T-cell (primary cell): ENCODE data around the gene FBXO41. TPM values are rescaled to one million over a fixed set of nuclear protein-coding genes. Genes with fewer than 3 reads are reported as not detected.

Experiments
- ATAC-seq, 4 experiments: fragments of 200-7000 bp in 3 of 4; fragments of 150-1000 bp in 1 of 4; cut with Tn5 transposase; replicated peaks in 1 of 4; 1 replicate in 3 of 4; 2 replicates in 1 of 4; pipeline ENCODE4 v1.10.0; 2021; ENCODE audit warnings: moderate library complexity in 3 of 4, mild to moderate bottlenecking in 2 of 4, moderate number of reproducible peaks in 1 of 4
- CTCF ChIA-PET, 2 donors: fragments of 300-600 bp; sonication (Branson Sonifier 250); formaldehyde crosslinking; loops; one replicate each; lab custom pipeline; 2022; ENCODE audit warnings: antibody characterized with exemption in 2 of 2; lab: Charles Lee
- POLR2A ChIA-PET, 2 donors: fragments of 300-600 bp; sonication (Branson Sonifier 250); formaldehyde crosslinking; loops; one replicate each; lab custom pipeline; 2022; ENCODE audit warnings: antibody characterized with exemption in 2 of 2; lab: Charles Lee
- DNase-seq, 35 experiments: peaks; one replicate each; pipeline versions ENCODE4 v3.0.0 to v3.0.0-alpha.2; 2013 to 2023
- H3K27ac ChIP-seq: one replicate; pipeline ENCODE4 v1.5.1; 2013; ENCODE audit warnings: low read length
- H3K27me3 ChIP-seq, 2 experiments: replicated peaks in 1 of 2; 1 replicate in 1 of 2; 2 replicates in 1 of 2; pipeline versions ENCODE4 v1.6.1 to v1.7.0; 2013; ENCODE audit warnings: low read length in 1 of 2, mixed read lengths in 1 of 2; ENCODE audit not compliant: control insufficient read depth in 2 of 2, insufficient read depth in 2 of 2; ENCODE audit errors: extremely low read depth in 1 of 2
- H3K36me3 ChIP-seq, 2 donors: 1 replicate in 1 of 2; 2 replicates in 1 of 2; pipeline versions ENCODE4 v1.6.1 to v1.7.0; 2013; ENCODE audit warnings: low read length in 1 of 2; ENCODE audit not compliant: control insufficient read depth in 2 of 2, insufficient read depth in 1 of 2; ENCODE audit errors: extremely low read depth in 1 of 2
- H3K4me1 ChIP-seq, 2 experiments: 1 replicate in 1 of 2; 2 replicates in 1 of 2; pipeline versions ENCODE4 v1.6.1 to v1.7.0; 2013; ENCODE audit warnings: low read length in 2 of 2, mixed read lengths in 1 of 2; ENCODE audit not compliant: insufficient read depth in 2 of 2, control insufficient read depth in 1 of 2; ENCODE audit errors: extremely low read depth in 1 of 2
- H3K4me3 ChIP-seq, 2 donors: 1 replicate in 1 of 2; 2 replicates in 1 of 2; pipeline versions ENCODE4 v1.5.1 to v1.7.0; 2013; ENCODE audit warnings: mild to moderate bottlenecking in 2 of 2, low read length in 1 of 2, moderate library complexity in 1 of 2; ENCODE audit not compliant: control insufficient read depth in 1 of 2; ENCODE audit errors: extremely low read depth in 1 of 2
- H3K9me3 ChIP-seq: 2 replicates; pipeline ENCODE4 v1.7.0; 2013
- H3K27ac Mint-ChIP-seq, 2 donors: one replicate each; pipeline ENCODE4 v1.8.0; 2020 to 2021; ENCODE audit warnings: mild to moderate bottlenecking in 2 of 2, mixed read lengths in 2 of 2
- H3K27me3 Mint-ChIP-seq, 2 donors: one replicate each; pipeline ENCODE4 v1.8.0; 2021 to 2022; ENCODE audit warnings: mixed read lengths in 2 of 2
- H3K36me3 Mint-ChIP-seq: one replicate; pipeline ENCODE4 v1.8.0; 2021; ENCODE audit warnings: mixed read lengths
- H3K4me1 Mint-ChIP-seq, 3 donors: one replicate each; pipeline ENCODE4 v1.8.0; 2020 to 2022; ENCODE audit warnings: mixed read lengths in 3 of 3, mild to moderate bottlenecking in 1 of 3
- H3K4me3 Mint-ChIP-seq, 3 donors: one replicate each; pipeline ENCODE4 v1.8.0; 2020 to 2022; ENCODE audit warnings: mild to moderate bottlenecking in 3 of 3, mixed read lengths in 3 of 3, moderate library complexity in 3 of 3
- H3K9me3 Mint-ChIP-seq, 3 donors: one replicate each; pipeline ENCODE4 v1.8.0; 2020 to 2022; ENCODE audit warnings: mixed read lengths in 3 of 3
- WGBS: methylation state at CpG from one replicate; pipeline ENCODE4 v1.1.5; 2013; ENCODE audit warnings: missing lambda C conversion rate; ENCODE audit not compliant: insufficient coverage; 5-methylcytosine and 5-hydroxymethylcytosine counted together
- total RNA-seq, 35 experiments: library from RNA in 6 of 35; stranded (reverse) in 6 of 35; fragments of 120-200 nt in 1 of 35; gene quantifications; one replicate each; pipeline versions ENCODE4 v1.2.1 to v1.2.4 and lab custom pipeline; 2013 to 2026

Gene FBXO41
- total RNA-seq, 5 donors from 2014 or later (not counting 1 experiment from before 2014, with no cell fraction given), result 17.6 to 23.7 (median 19.6) TPM

- Mint-ChIP-seq H3K36me3 (no peaks in the 10 kb centered on the region), H3K9me3 (no peaks in the 10 kb centered on the region), H3K4me1 (peaks cover 10 to 20% (median 19%) of the 10 kb centered on the region in 3 donors), H3K4me3 (peak overlapping the region; percentile 54 to 77 (median 76)), H3K27ac (no peak overlapping the region), H3K27me3 (peaks cover 32 to 54% of the 10 kb centered on the region in 2 donors)
- H3K27ac ChIP-seq, result no peak overlapping the region
- H3K27me3 ChIP-seq, result peaks cover 19 to 47% of the 10 kb centered on the region in 2 experiments
- no peaks in the 10 kb centered on the region for H3K36me3 ChIP-seq
- DNase-seq, result peak in 27 of 35 experiments; percentile 10 to 77 (median 43)
- H3K9me3 ChIP-seq, result no peaks in the 10 kb centered on the region
- H3K4me3 ChIP-seq, result peak overlapping the region; percentile 23 to 57
- peaks cover 19 to 28% of the 10 kb centered on the region in 2 experiments for H3K4me1 ChIP-seq
- ATAC-seq, result peak; percentile 24 to 44 (median 36)
- ChIA-PET POLR2A (no interaction called here), CTCF (interaction anchor here in 1 of 2 donors (1.5 to 2.8 kb wide), 3 partner anchors 11 to 57 kb away, joined by 4 to 11 read pairs (median 10); partner anchors contain the start of genes CCT7 and PRADC1)
- WGBS, result 7% methylated on average over 17 of the region's 34 CpGs
Observed at GRCh38 chr2:73291093-73291460, 6.8 kb upstream of the FBXO41 start.

GRCh38 chr2:73290049-73290839 lies 6.0 kb upstream of the FBXO41 start:
- Histone ChIP-seq H3K27ac (no peak overlapping the region), H3K36me3 (no peaks in the 10 kb centered on the region), H3K4me3 (no peak overlapping the region), H3K4me1 (peaks cover 19 to 31% of the 10 kb centered on the region in 2 experiments), H3K9me3 (no peaks in the 10 kb centered on the region), H3K27me3 (peaks cover 14 to 39% of the 10 kb centered on the region in 2 experiments)
- ChIA-PET POLR2A (no interaction called here), CTCF (interaction anchor here (0.5 to 2.8 kb wide), 8 partner anchors 10 to 94 kb away, joined by 3 to 11 read pairs (median 6); partner anchors contain the start of genes PRADC1 (in 2 of the 2) and CCT7 (in 1 of the 2))
- 100% methylated on average over 1 of the region's 6 CpGs for WGBS
- H3K9me3 Mint-ChIP-seq, result no peaks in the 10 kb centered on the region
- ATAC-seq (no peak), DNase-seq (peak in 22 of 35 experiments; percentile 19 to 67 (median 40))
- H3K4me3 Mint-ChIP-seq, result peak overlapping the region in 2 of 3 donors; percentile 11 to 77
- no peak overlapping the region for H3K27ac Mint-ChIP-seq
- H3K36me3 Mint-ChIP-seq, result no peaks in the 10 kb centered on the region
- peaks cover 10 to 29% (median 25%) of the 10 kb centered on the region in 3 donors for H3K4me1 Mint-ChIP-seq
- H3K27me3 Mint-ChIP-seq, result peaks cover 24 to 46% of the 10 kb centered on the region in 2 donors

GRCh38 chr2:73289304-73289703 lies 5.0 kb upstream of the FBXO41 start:
- Mint-ChIP-seq H3K27me3 (peaks cover 20 to 41% of the 10 kb centered on the region in 2 donors), H3K9me3 (no peaks in the 10 kb centered on the region), H3K4me3 (no peak overlapping the region), H3K4me1 (peaks cover 10 to 34% (median 31%) of the 10 kb centered on the region in 3 donors), H3K27ac (no peak overlapping the region), H3K36me3 (no peaks in the 10 kb centered on the region)
- Histone ChIP-seq H3K9me3 (no peaks in the 10 kb centered on the region), H3K36me3 (no peaks in the 10 kb centered on the region), H3K27me3 (peaks cover 6 to 38% of the 10 kb centered on the region in 2 experiments), H3K27ac (no peak overlapping the region), H3K4me1 (peaks cover 22 to 40% of the 10 kb centered on the region in 2 experiments), H3K4me3 (no peak overlapping the region)
- ChIA-PET POLR2A (interaction anchor here in 1 of 2 donors (0.6 kb wide), 1 partner anchor 443 kb away, joined by 3 read pairs; no protein-coding TSS in a partner anchor), CTCF (interaction anchor here (0.5 to 2.8 kb wide), 3 partner anchors 56 to 552 kb away, joined by 4 to 11 read pairs (median 7); partner anchors contain the start of genes PRADC1 (in 2 of the 2) and CCT7 (in 1 of the 2))
- ATAC-seq (no peak), DNase-seq (no peak)

GRCh38 chr2:73286134-73286655 lies 1.9 kb upstream of the FBXO41 start:
- Histone ChIP-seq H3K36me3 (no peaks in the 10 kb centered on the region), H3K4me3 (no peak overlapping the region), H3K27me3 (peaks cover 0 to 16% of the 10 kb centered on the region in 2 experiments), H3K4me1 (peaks cover 7 to 27% of the 10 kb centered on the region in 2 experiments), H3K9me3 (no peaks in the 10 kb centered on the region), H3K27ac (no peak overlapping the region)
- ChIA-PET CTCF (no interaction called here), POLR2A (no interaction called here)
- Mint-ChIP-seq H3K27ac (no peak overlapping the region), H3K36me3 (no peaks in the 10 kb centered on the region), H3K27me3 (peaks cover 16 to 26% of the 10 kb centered on the region in 2 donors), H3K4me3 (peak overlapping the region in 2 of 3 donors; percentile 66 to 76), H3K4me1 (peaks cover 15 to 31% (median 26%) of the 10 kb centered on the region in 3 donors), H3K9me3 (no peaks in the 10 kb centered on the region)
- 100% methylated on average over 2 of the region's 3 CpGs for WGBS
- ATAC-seq, result no peak
- DNase-seq, result no peak

GRCh38 chr2:73285159-73285739 lies 971 bp upstream of the FBXO41 start:
- ChIA-PET POLR2A (no interaction called here), CTCF (interaction anchor here in 1 of 2 donors (1.3 kb wide), 1 partner anchor 9 kb away, joined by 3 read pairs; no protein-coding TSS in a partner anchor)
- 46% methylated on average over 3 of the region's 5 CpGs for WGBS
- DNase-seq (peak in 2 of 35 experiments; percentile 28 to 42), ATAC-seq (peak in 3 of 4 experiments; percentile 6 to 28 (median 15))
- Histone ChIP-seq H3K36me3 (no peaks in the 10 kb centered on the region), H3K27me3 (peaks cover 0 to 8% of the 10 kb centered on the region in 2 experiments), H3K9me3 (no peaks in the 10 kb centered on the region), H3K4me3 (peak overlapping the region in 1 of 2 donors; percentile 75), H3K27ac (peak overlapping the region; percentile 19), H3K4me1 (peaks cover 5 to 22% of the 10 kb centered on the region in 2 experiments)
- Mint-ChIP-seq H3K4me3 (peak overlapping the region; percentile 66 to 79 (median 76)), H3K36me3 (peaks cover 3% of the 10 kb centered on the region), H3K27me3 (peaks cover 7 to 16% of the 10 kb centered on the region in 2 donors), H3K9me3 (no peaks in the 10 kb centered on the region), H3K27ac (peak overlapping the region in 1 of 2 donors; percentile 23), H3K4me1 (peaks cover 11 to 23% (median 19%) of the 10 kb centered on the region in 3 donors)
